Hematopoietic multipotent progenitor cell (in vitro differentiated cells): ENCODE data around the gene ALG9. TPM values are rescaled to one million over a fixed set of nuclear protein-coding genes. Genes with fewer than 3 reads are reported as not detected.

Source experiments
- DNase-seq, 3 donors: peaks; one replicate each; pipeline ENCODE4 v3.0.0-alpha.2; 2011 to 2015; ENCODE audit warnings: low read depth in 2 of 3, low spot score in 2 of 3
- small RNA-seq: library from RNA; depleted of rRNA; stranded (forward); fragments of <200 nt; gene quantifications from one replicate; pipeline ENCODE3, GENCODE V24; 2012
- total RNA-seq: library from RNA; depleted of rRNA; stranded (reverse); fragments of >200 nt; gene quantifications from one replicate; pipeline ENCODE4 v1.2.3, GENCODE V29; 2012

Gene ALG9
- total RNA-seq, 1 donor = 27.7 TPM

DNA sequence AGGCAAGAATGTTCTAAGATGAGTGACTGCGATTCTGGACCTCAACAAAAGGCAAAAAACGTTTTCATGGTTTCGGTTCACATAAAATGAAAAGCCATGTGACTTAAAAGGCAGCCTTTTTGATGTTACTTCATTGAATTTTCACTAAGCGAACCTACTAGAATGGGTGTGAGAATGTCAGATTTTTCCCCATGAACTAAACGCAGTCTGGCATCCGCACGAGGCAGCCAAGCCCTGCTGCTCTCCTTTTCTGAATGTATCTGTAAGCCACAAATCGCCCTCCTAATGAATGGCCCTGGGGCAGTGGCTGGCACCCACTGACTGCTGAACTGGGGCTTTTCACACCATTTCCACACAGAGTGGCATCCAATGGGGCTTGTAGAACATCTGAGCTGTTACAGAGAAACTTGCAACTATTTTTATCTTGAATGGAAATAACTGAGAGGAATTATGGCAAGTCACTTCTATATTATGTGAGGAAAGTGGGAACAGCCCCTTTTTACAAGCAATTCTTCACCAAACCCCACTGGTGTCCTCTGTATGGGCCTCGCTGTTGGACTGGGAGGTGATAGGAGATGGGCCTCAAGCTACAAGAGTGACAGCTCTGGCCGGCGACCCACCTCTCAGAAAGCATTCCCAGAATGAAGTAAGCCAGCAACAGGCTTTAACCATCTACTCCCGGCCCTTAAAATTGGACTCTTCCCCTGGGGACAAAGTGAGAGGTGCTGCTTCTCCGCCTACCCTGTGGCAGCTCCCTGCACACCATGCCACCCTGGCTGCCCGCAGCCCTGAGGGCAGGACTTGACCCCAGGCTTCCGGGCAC, 134.5 kb downstream of the ALG9 start:
- DNase-seq = no peak

Small RNA genes lying within 50 kb of the gene (small RNA-seq; reads per million reads assigned to genes)
- gene GNG5P3 (not detected), gene RPL37AP8 (not detected)

Other genes starting within 250 kb of the ALG9 start
- 13.5 TPM for gene PPP2R1B, start 105.2 kb downstream of the ALG9 start, total RNA-seq
- gene FDXACB1, start 7.6 kb upstream of the ALG9 start, total RNA-seq = 3.2 TPM
- 33.4 TPM for gene CFAP68, start 8.0 kb upstream of the ALG9 start, total RNA-seq
- not detected for gene CRYAB, start 40.2 kb upstream of the ALG9 start, total RNA-seq
- not detected for gene HSPB2, start 41.2 kb upstream of the ALG9 start, total RNA-seq
- gene C11orf52, start 47.3 kb upstream of the ALG9 start, total RNA-seq = not detected
- 2.7 TPM for gene DIXDC1, start 65.8 kb upstream of the ALG9 start, total RNA-seq
- gene DLAT, start 153.8 kb upstream of the ALG9 start, total RNA-seq = 16.7 TPM
- 0.54 TPM for gene PIH1D2, start 202.4 kb upstream of the ALG9 start, total RNA-seq
- 12.1 TPM for gene NKAPD1, start 202.7 kb upstream of the ALG9 start, total RNA-seq
- 39.6 TPM for gene TIMM8B, start 215.2 kb upstream of the ALG9 start, total RNA-seq
- gene SDHD, start 215.3 kb upstream of the ALG9 start, total RNA-seq = 156 TPM